ENCODE measurements around the gene NIPAL4. TPM values are rescaled to one million over a fixed set of nuclear protein-coding genes. Genes with fewer than 3 reads are reported as not detected.

NIPAL4 gene
- total RNA-seq, 1 donor from 2014 or later = not detected

DNA sequence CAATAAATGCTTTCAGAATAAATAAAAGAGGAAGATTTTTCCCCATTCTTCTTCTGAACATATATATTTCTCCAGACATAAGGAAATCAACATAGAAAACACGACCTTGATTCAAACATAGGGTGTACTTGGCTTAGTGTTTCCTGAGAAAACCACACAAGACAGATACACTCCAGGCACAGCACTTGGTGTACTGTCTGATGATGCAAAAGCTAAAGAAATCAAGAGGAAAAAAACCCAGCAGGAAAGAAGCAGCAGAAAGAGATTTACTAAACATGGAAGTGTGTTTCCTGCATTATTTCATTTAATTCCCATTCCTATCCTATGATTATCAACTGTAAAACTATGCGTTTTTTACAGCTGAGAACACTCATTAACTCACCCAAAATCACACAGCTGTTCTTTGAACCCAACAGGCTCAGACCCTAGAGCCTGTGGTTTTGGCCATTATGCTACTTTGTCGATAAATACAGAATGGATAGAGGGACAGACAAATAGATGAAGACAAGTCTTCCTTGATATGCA, 46.1 kb downstream of the NIPAL4 start:
- Histone ChIP-seq H3K9me3 (no peaks in the 10 kb centered on the region), H3K36me3 (peaks cover 33 to 36% of the 10 kb centered on the region in 2 donors), H3K4me1 (peaks cover 5 to 6% of the 10 kb centered on the region in 2 donors), H3K27me3 (no peaks in the 10 kb centered on the region), H3K27ac (no peak overlapping the region), H3K4me3 (no peak overlapping the region)
- DNase-seq (ENCODE audit: low spot score in 2 of 2) = no peak
- intact Hi-C loops (cut with DNase I) = no loop called here
- no peak for TF ChIP-seq CTCF (IDR thresholded peaks at IDR 0.05)

- Histone ChIP-seq H3K36me3 (peaks cover 24 to 28% of the 10 kb centered on the region in 2 donors), H3K4me3 (no peak overlapping the region), H3K27ac (no peak overlapping the region), H3K9me3 (no peaks in the 10 kb centered on the region), H3K27me3 (no peaks in the 10 kb centered on the region), H3K4me1 (peaks cover 7 to 13% of the 10 kb centered on the region in 2 donors)
- TF ChIP-seq CTCF (IDR thresholded peaks at IDR 0.05) = no peak
- DNase-seq (ENCODE audit: low spot score in 2 of 2) = no peak
- intact Hi-C loops (cut with DNase I) = no loop called here
Observed at GRCh38 chr5:157506981-157507780, 47.2 kb downstream of the NIPAL4 start.

GRCh38 chr5:157509093-157509492, 49.1 kb downstream of the NIPAL4 start:
- Histone ChIP-seq H3K9me3 (no peaks in the 10 kb centered on the region), H3K27ac (no peak overlapping the region), H3K36me3 (peaks cover 18 to 28% of the 10 kb centered on the region in 2 donors), H3K4me3 (no peak overlapping the region), H3K27me3 (no peaks in the 10 kb centered on the region), H3K4me1 (peaks cover 7 to 23% of the 10 kb centered on the region in 2 donors)
- DNase-seq (ENCODE audit: low spot score in 2 of 2) = no peak
- no peak for TF ChIP-seq CTCF (IDR thresholded peaks at IDR 0.05)
- intact Hi-C loops (cut with DNase I) = no loop called here

- H3K4me1 ChIP-seq = peaks cover 7 to 23% of the 10 kb centered on the region in 2 donors
- no peak for DNase-seq (ENCODE audit: low spot score in 2 of 2)
Observed at GRCh38 chr5:157509587-157509986, 49.6 kb downstream of the NIPAL4 start.

DNA sequence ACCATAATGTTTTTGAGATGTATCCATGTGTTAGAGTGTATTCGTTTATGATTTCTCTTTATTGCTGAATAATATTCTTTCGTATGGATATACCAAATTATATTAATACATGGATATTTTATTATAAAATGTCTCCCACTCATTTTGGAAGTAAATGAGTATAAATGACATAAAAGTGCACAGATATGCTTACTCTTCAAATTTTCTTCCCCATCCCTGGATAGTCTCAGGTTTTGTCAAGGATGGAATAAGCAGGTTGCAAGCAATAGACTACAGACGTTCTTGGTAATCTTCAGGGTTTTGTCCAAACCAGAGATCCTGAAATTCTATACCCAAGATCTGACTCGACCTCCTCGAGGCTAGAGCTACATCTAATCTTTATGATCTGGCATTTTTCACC, 50.7 kb downstream of the NIPAL4 start:
- intact Hi-C loops (cut with DNase I) = loop anchor here (5.0 kb wide), 1 partner anchor 222 kb away; the partner anchor contains the start of gene THG1L
- H3K9me3 ChIP-seq = no peaks in the 10 kb centered on the region
- peak overlapping the region; percentile 78 to 93 for H3K27ac ChIP-seq
- H3K4me3 ChIP-seq = no peak overlapping the region
- peaks cover 8 to 23% of the 10 kb centered on the region in 2 donors for H3K4me1 ChIP-seq
- H3K36me3 ChIP-seq = peaks cover 9 to 23% of the 10 kb centered on the region in 2 donors
- H3K27me3 ChIP-seq = no peaks in the 10 kb centered on the region
- DNase-seq (ENCODE audit: low spot score in 2 of 2) = no peak
- no peak for TF ChIP-seq CTCF (IDR thresholded peaks at IDR 0.05)

More at GRCh38 chr5:157509587-157509986, 49.6 kb downstream of the NIPAL4 start:
- peaks cover 16 to 28% of the 10 kb centered on the region in 2 donors for H3K36me3 ChIP-seq
- H3K9me3 ChIP-seq = no peaks in the 10 kb centered on the region
- H3K4me3 ChIP-seq = no peak overlapping the region
- TF ChIP-seq CTCF (IDR thresholded peaks at IDR 0.05) = no peak
- no peaks in the 10 kb centered on the region for H3K27me3 ChIP-seq
- peak overlapping the region in 1 of 2 donors; percentile 18 for H3K27ac ChIP-seq
- intact Hi-C loops (cut with DNase I) = no loop called here
